ENCODE results near the gene ANKRD9. TPM values are rescaled to one million over a fixed set of nuclear protein-coding genes. Genes with fewer than 3 reads are reported as not detected.
A peak's percentile ranks its signal among the peaks of the same experiment; 100 is the strongest.

Gene ANKRD9
- total and polyA plus RNA-seq, 2 of the 13 experiments (the other 11 are each of a cell fraction or from before 2014, with no cell fraction given): 10.0 to 15.0 TPM

DNA sequence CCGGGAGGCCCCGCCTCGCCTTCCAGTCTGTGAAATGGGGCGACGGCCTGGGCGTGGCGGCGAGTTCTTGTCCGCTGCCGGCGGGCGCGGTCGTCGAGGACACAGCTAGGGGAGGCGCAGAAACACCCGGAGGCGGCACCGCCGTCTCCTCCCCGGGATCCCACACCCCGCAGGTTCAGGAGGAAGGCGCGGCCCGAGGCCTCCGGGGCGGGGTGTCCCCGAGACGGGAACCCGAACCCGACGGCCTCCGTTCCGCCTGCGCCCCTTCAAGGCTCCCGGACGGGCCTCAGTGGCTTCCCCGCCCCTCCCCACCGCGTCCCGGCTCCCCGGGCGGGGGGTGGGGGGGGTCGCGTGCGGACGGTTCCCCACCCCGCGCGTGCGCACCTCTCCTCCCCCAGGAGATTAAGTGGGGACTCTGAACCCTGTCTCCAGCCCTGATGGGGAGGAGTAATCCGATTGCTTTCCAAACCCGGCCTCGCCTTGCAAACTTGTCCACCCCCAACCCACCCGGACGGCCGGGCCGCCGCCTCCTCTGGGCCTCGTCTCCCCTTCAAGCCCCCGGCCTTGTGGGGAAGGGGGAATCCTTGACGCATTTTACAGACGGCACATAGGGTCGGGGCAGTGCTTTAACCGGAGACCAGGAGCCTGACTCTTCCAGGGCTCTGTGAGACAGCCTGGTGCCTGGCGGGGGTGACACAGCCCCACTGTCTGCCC, 35.3 kb upstream of the ANKRD9 start (continued):
- TF ChIP-seq, protein P1, sequence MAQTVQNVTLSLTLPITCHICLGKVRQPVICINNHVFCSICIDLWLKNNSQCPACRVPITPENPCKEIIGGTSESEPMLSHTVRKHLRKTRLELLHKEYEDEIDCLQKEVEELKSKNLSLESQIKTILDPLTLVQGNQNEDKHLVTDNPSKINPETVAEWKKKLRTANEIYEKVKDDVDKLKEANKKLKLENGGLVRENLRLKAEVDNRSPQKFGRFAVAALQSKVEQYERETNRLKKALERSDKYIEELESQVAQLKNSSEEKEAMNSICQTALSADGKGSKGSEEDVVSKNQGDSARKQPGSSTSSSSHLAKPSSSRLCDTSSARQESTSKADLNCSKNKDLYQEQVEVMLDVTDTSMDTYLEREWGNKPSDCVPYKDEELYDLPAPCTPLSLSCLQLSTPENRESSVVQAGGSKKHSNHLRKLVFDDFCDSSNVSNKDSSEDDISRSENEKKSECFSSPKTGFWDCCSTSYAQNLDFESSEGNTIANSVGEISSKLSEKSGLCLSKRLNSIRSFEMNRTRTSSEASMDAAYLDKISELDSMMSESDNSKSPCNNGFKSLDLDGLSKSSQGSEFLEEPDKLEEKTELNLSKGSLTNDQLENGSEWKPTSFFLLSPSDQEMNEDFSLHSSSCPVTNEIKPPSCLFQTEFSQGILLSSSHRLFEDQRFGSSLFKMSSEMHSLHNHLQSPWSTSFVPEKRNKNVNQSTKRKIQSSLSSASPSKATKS (CRISPR knock-in tag; IDR thresholded peaks at IDR 0.05): no peak
- TF ChIP-seq EP300 (IDR thresholded peaks at IDR 0.05; ENCODE audit: low read depth in 2 of 2, low read length in 2 of 2) (peak in 1 of 2 experiments; percentile 28; a peak in 1 of 4 replicates), EP300 (CRISPR knock-in tag; IDR thresholded peaks at IDR 0.05; ENCODE audit: borderline replicate concordance) (no peak), HOXA9 (CRISPR knock-in tag; IDR thresholded peaks at IDR 0.05; ENCODE audit: borderline replicate concordance) (no peak), ZBTB3 (CRISPR knock-in tag; IDR thresholded peaks at IDR 0.05; ENCODE audit: borderline replicate concordance, low read depth) (no peak), ZNF768 (CRISPR knock-in tag; IDR thresholded peaks at IDR 0.05) (peak; percentile 68; the same call in 1 of the 2 replicates), ZNF382 (CRISPR knock-in tag; IDR thresholded peaks at IDR 0.05; ENCODE audit: borderline replicate concordance) (no peak), ISX (CRISPR knock-in tag; conservative IDR thresholded peaks at IDR 0.05) (no peak), NR1H2 (CRISPR knock-in tag; IDR thresholded peaks at IDR 0.05; ENCODE audit: borderline replicate concordance, low read depth) (0 out of 2 replicates have a peak, but pooled peaks have one; percentile 35), SRSF1 (optimal IDR thresholded peaks at IDR 0.05; ENCODE audit: low read depth, low read length) (no peak), MIER3 (CRISPR knock-in tag; IDR thresholded peaks at IDR 0.05; ENCODE audit: borderline replicate concordance) (no peak), LCORL (IDR thresholded peaks at IDR 0.05) (no peak), LCORL (CRISPR knock-in tag; IDR thresholded peaks at IDR 0.05) (peak; percentile 79; the same call in 1 of the 2 replicates), ZNF790 (CRISPR knock-in tag; IDR thresholded peaks at IDR 0.05; ENCODE audit: borderline replicate concordance) (no peak), ZNF460 (CRISPR knock-in tag; IDR thresholded peaks at IDR 0.05; ENCODE audit: borderline replicate concordance) (0 out of 2 replicates have a peak, but pooled peaks have one; percentile 19), GZF1 (CRISPR knock-in tag; IDR thresholded peaks at IDR 0.05) (peak; percentile 16; the same call in 1 of the 2 replicates), MED13 (CRISPR knock-in tag; IDR thresholded peaks at IDR 0.05) (peak; percentile 73; the same call in 1 of the 2 replicates), SRSF4 (IDR thresholded peaks at IDR 0.05; ENCODE audit: low read depth, low read length, poor library complexity, severe bottlenecking) (no peak), POLR2AphosphoS5 (IDR thresholded peaks at IDR 0.05; ENCODE audit: low read depth, low read length) (peak; percentile 65)
- TF ChIP-seq, protein P2, sequence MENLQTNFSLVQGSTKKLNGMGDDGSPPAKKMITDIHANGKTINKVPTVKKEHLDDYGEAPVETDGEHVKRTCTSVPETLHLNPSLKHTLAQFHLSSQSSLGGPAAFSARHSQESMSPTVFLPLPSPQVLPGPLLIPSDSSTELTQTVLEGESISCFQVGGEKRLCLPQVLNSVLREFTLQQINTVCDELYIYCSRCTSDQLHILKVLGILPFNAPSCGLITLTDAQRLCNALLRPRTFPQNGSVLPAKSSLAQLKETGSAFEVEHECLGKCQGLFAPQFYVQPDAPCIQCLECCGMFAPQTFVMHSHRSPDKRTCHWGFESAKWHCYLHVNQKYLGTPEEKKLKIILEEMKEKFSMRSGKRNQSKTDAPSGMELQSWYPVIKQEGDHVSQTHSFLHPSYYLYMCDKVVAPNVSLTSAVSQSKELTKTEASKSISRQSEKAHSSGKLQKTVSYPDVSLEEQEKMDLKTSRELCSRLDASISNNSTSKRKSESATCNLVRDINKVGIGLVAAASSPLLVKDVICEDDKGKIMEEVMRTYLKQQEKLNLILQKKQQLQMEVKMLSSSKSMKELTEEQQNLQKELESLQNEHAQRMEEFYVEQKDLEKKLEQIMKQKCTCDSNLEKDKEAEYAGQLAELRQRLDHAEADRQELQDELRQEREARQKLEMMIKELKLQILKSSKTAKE (CRISPR knock-in tag; IDR thresholded peaks at IDR 0.05; ENCODE audit: borderline replicate concordance): peak; percentile 41
- TF ChIP-seq, protein P3, sequence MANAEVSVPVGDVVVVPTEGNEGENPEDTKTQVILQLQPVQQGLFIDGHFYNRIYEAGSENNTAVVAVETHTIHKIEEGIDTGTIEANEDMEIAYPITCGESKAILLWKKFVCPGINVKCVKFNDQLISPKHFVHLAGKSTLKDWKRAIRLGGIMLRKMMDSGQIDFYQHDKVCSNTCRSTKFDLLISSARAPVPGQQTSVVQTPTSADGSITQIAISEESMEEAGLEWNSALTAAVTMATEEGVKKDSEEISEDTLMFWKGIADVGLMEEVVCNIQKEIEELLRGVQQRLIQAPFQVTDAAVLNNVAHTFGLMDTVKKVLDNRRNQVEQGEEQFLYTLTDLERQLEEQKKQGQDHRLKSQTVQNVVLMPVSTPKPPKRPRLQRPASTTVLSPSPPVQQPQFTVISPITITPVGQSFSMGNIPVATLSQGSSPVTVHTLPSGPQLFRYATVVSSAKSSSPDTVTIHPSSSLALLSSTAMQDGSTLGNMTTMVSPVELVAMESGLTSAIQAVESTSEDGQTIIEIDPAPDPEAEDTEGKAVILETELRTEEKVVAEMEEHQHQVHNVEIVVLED (CRISPR knock-in tag; IDR thresholded peaks at IDR 0.05; ENCODE audit: borderline replicate concordance): peak; percentile 54; the same call in 1 of the 2 replicates
- TF ChIP-seq, protein P4, sequence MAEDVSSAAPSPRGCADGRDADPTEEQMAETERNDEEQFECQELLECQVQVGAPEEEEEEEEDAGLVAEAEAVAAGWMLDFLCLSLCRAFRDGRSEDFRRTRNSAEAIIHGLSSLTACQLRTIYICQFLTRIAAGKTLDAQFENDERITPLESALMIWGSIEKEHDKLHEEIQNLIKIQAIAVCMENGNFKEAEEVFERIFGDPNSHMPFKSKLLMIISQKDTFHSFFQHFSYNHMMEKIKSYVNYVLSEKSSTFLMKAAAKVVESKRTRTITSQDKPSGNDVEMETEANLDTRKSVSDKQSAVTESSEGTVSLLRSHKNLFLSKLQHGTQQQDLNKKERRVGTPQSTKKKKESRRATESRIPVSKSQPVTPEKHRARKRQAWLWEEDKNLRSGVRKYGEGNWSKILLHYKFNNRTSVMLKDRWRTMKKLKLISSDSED (CRISPR knock-in tag; IDR thresholded peaks at IDR 0.05): no peak
